SU-DHL-6 (cell line): ENCODE data around the gene EIF3F.

ENCODE experiments used
- H2AFZ ChIP-seq: fragments of 200-600 bp; sonication (generic); 2 replicates; pipeline ENCODE4 v1.6.1; 2014; ENCODE audit warnings: low read depth, mild to moderate bottlenecking, moderate library complexity, mixed read lengths, antibody characterized with exemption, low read length; ENCODE audit not compliant: severe bottlenecking
- H3F3A ChIP-seq: fragments of 200-600 bp; shearing (Covaris generic); 2 replicates; pipeline ENCODE4 v1.6.0; 2016; ENCODE audit warnings: antibody characterized with exemption, mild to moderate bottlenecking; ENCODE audit not compliant: insufficient read depth
- H3K27ac ChIP-seq: fragments of 200-600 bp; sonication (generic); 2 replicates; pipeline ENCODE4 v1.5.1; 2016; ENCODE audit warnings: low read depth, mild to moderate bottlenecking, low read length, moderate library complexity, mixed read lengths
- H3K27me3 ChIP-seq: fragments of 200-600 bp; sonication (generic), shearing (Covaris generic); 2 replicates; pipeline ENCODE4 v1.6.0; 2014; ENCODE audit warnings: mild to moderate bottlenecking, low read length
- H3K36me3 ChIP-seq: fragments of 200-600 bp; sonication (generic); 2 replicates; pipeline ENCODE4 v1.6.1; 2014; ENCODE audit warnings: mild to moderate bottlenecking, low read length, mixed read lengths
- H3K4me2 ChIP-seq: fragments of 300-600, 200-600 bp; shearing (Covaris generic), sonication (generic); 2 replicates; pipeline ENCODE4 v1.6.0; 2014; ENCODE audit warnings: low read length, low read depth, mild to moderate bottlenecking; ENCODE audit not compliant: poor library complexity, severe bottlenecking
- H3K4me3 ChIP-seq: fragments of 200-600 bp; sonication (generic); 2 replicates; pipeline ENCODE4 v1.5.1; 2014; ENCODE audit warnings: antibody characterized with exemption, low read length, mild to moderate bottlenecking, mixed read lengths; ENCODE audit not compliant: insufficient read depth, poor library complexity, severe bottlenecking
- H3K79me2 ChIP-seq: fragments of 200-600 bp; sonication (generic); 2 replicates; pipeline ENCODE4 v1.6.1; 2014; ENCODE audit warnings: mild to moderate bottlenecking, low read length, moderate library complexity; ENCODE audit not compliant: insufficient read depth
- H3K9ac ChIP-seq: fragments of 200-600 bp; sonication (generic); 2 replicates; pipeline ENCODE4 v1.7.0; 2014; ENCODE audit warnings: mild to moderate bottlenecking, low read length
- H3K9me2 ChIP-seq: fragments of 200-600 bp; sonication (generic); replicated peaks from 2 replicates; pipeline ENCODE4 v1.6.1; 2014; ENCODE audit warnings: low read length; ENCODE audit not compliant: insufficient read depth
- H3K9me3 ChIP-seq: fragments of 200-600 bp; sonication (generic); 2 replicates; pipeline ENCODE4 v1.6.1; 2014; ENCODE audit warnings: low read length, mixed read lengths; ENCODE audit not compliant: insufficient read depth
- H4K20me1 ChIP-seq: fragments of 200-600 bp; sonication (generic); 2 replicates; pipeline ENCODE4 v1.6.1; 2014; ENCODE audit warnings: low read depth, mild to moderate bottlenecking, antibody characterized with exemption, low read length, moderate library complexity, mixed read lengths
- CTCF ChIP-seq: fragments of 200-600 bp; sonication (generic); IDR thresholded peaks from one replicate; pipeline ENCODE4 v1.5.1; 2017; ENCODE audit warnings: antibody characterized with exemption, mild to moderate bottlenecking, low read length, moderate library complexity; ENCODE audit not compliant: insufficient read depth, poor library complexity, severe bottlenecking
- EZH2phosphoT487 ChIP-seq: fragments of 200-600 bp; sonication (generic), shearing (Covaris generic); conservative IDR thresholded peaks from 2 replicates; pipeline ENCODE4 v1.6.1; 2018; ENCODE audit warnings: mild to moderate bottlenecking, antibody characterized with exemption, low read length, moderate library complexity, mixed read lengths

The EIF3F gene

GRCh38 chr11:8017894-8018483, 30.9 kb downstream of the EIF3F start:
- no peak overlapping the region for H3K27ac ChIP-seq
- no peaks in the 10 kb centered on the region for H3K27me3 ChIP-seq
- H3K9me3 ChIP-seq = no peaks in the 10 kb centered on the region
- no peaks in the 10 kb centered on the region for H4K20me1 ChIP-seq
- H3K4me3 ChIP-seq = no peak overlapping the region
- H2AFZ ChIP-seq = no peak overlapping the region
- TF ChIP-seq EZH2phosphoT487 (no peak), CTCF (no peak)
- H3K4me2 ChIP-seq = no peak overlapping the region
- no peaks in the 10 kb centered on the region for H3F3A ChIP-seq
- no peaks in the 10 kb centered on the region for H3K79me2 ChIP-seq
- no peak overlapping the region for H3K9ac ChIP-seq
- no peaks in the 10 kb centered on the region for H3K36me3 ChIP-seq
- H3K9me2 ChIP-seq = no peaks in the 10 kb centered on the region

GRCh38 chr11:8018484-8019313, 31.6 kb downstream of the EIF3F start:
- Histone ChIP-seq H3K9me2 (no peaks in the 10 kb centered on the region), H3F3A (no peaks in the 10 kb centered on the region), H2AFZ (no peak overlapping the region), H3K27me3 (no peaks in the 10 kb centered on the region), H4K20me1 (no peaks in the 10 kb centered on the region), H3K27ac (no peak overlapping the region), H3K9ac (no peak overlapping the region), H3K4me2 (no peak overlapping the region), H3K36me3 (no peaks in the 10 kb centered on the region), H3K9me3 (no peaks in the 10 kb centered on the region), H3K4me3 (no peak overlapping the region), H3K79me2 (no peaks in the 10 kb centered on the region)
- no peak for TF ChIP-seq CTCF
- TF ChIP-seq EZH2phosphoT487 = no peak

GRCh38 chr11:8019314-8020243, 32.4 kb downstream of the EIF3F start:
- TF ChIP-seq EZH2phosphoT487 = no peak
- Histone ChIP-seq H3K9me3 (no peaks in the 10 kb centered on the region), H3K27ac (no peak overlapping the region), H3F3A (no peaks in the 10 kb centered on the region), H3K9me2 (no peaks in the 10 kb centered on the region), H3K27me3 (no peaks in the 10 kb centered on the region), H4K20me1 (no peaks in the 10 kb centered on the region), H2AFZ (no peak overlapping the region), H3K9ac (no peak overlapping the region), H3K79me2 (no peaks in the 10 kb centered on the region), H3K36me3 (no peaks in the 10 kb centered on the region), H3K4me2 (no peak overlapping the region), H3K4me3 (no peak overlapping the region)
